Pancreas (tissue), 10 donors: ENCODE data around the gene SMARCA2. TPM values are rescaled to one million over a fixed set of nuclear protein-coding genes. Genes with fewer than 3 reads are reported as not detected.

Experiments
- ATAC-seq, 4 donors: fragments of 200-7000 bp; cut with Tn5 transposase; one replicate each; pipeline versions ENCODE4 v1.8.0 to v1.9.1; 2020; ENCODE audit warnings: mild to moderate bottlenecking in 4 of 4, moderate library complexity in 4 of 4
- DNase-seq, 6 donors: peaks; one replicate each; pipeline ENCODE4 v3.0.0-alpha.2; 2020
- FAIRE-seq: peaks from 2 replicates; lab custom pipeline; 2012; peaks lifted over from hg19 to GRCh38; lab: Jason Lieb, UNC
- H3K27ac ChIP-seq, 4 donors: fragments of 200-600 bp; sonication (generic); 1 replicate in 3 of 4; 2 replicates in 1 of 4; pipeline versions ENCODE4 v1.5.0 to v1.8.0; 2020
- H3K27me3 ChIP-seq, 4 donors: fragments of 200-600 bp; one replicate each; pipeline ENCODE4 v1.8.0; 2021
- H3K36me3 ChIP-seq, 3 donors: fragments of 200-600 bp; sonication (generic) in 1 of 3; one replicate each; pipeline versions ENCODE4 v1.5.0 to v1.8.0; 2020 to 2021
- H3K4me1 ChIP-seq, 3 donors: fragments of 200-600 bp; one replicate each; pipeline ENCODE4 v1.8.0; 2021
- H3K4me3 ChIP-seq, 4 donors: fragments of 200-600 bp; sonication (generic) in 2 of 4; one replicate each; pipeline versions ENCODE4 v1.5.0 to v1.8.0; 2020 to 2021
- H3K9me3 ChIP-seq, 4 donors: fragments of 200-600 bp; one replicate each; pipeline ENCODE4 v1.8.0; 2021
- CTCF ChIP-seq, 4 donors: fragments of 200-600 bp; sonication (generic) in 3 of 4; IDR thresholded peaks; one replicate each; pipeline versions ENCODE4 v1.5.0 to v1.8.0; 2021; ENCODE audit warnings: antibody characterized with exemption in 4 of 4
- WGBS, 2 donors: extraction: QIAGEN DNeasy Blood & Tissue Kit; methylation state at CpG; one replicate each; pipeline ENCODE4 v1.1.7; 2013; 5-methylcytosine and 5-hydroxymethylcytosine counted together
- intact Hi-C, 3 donors: fragments of 100-400 bp; cut with DNase I; formaldehyde crosslinking; loops; one replicate each; pipeline versions ENCODE4 v1.11.1 to v1.14.2; 2022
- polyA plus RNA-seq, 2 donors: library from polyadenylated mRNA; stranded (reverse); fragments of 200-250 nt; gene quantifications; one replicate each; pipeline ENCODE4 v1.2.3, GENCODE V29; 2013
- total RNA-seq, 6 donors: library from RNA; stranded (reverse); fragmentation: NEBNext Ultra II Directional in 4 of 6; extraction: Animal tissue kit (Norgen Biotek cat#: 25700) in 4 of 6; gene quantifications; one replicate each; pipeline versions ENCODE4 v1.2.1 to v1.2.4, GENCODE V29; 2021 to 2023
- donor health status: healthy with polysubstance abuse.
- donor health status: DM: no; HTN: no; CAD: no; lungs with moderate emphysema.
- donor health status: DM: no; HTN: no; CAD: no.
- donor health status: control.
- donor health status: control.
- donor health status: Bipolar disorder and iron deficiency.
- donor health status: DM: yes; HTN: yes; CAD: no.
- donor health status: DM: no; HTN: no; CAD: no.
- donor health status: DM: no; HTN: no; CAD: no.
- donor health status: DM: yes; HTN: yes; CAD: no.

The SMARCA2 gene
- total and polyA plus RNA-seq, 8 donors = 21.7 to 91.4 (median 64.6) TPM

- Histone ChIP-seq H3K27ac (no peak overlapping the region), H3K4me3 (no peak overlapping the region), H3K9me3 (no peaks in the 10 kb centered on the region), H3K27me3 (no peaks in the 10 kb centered on the region), H3K36me3 (no peaks in the 10 kb centered on the region), H3K4me1 (peaks cover 0 to 9% (median 5%) of the 10 kb centered on the region in 3 donors)
- DNase-seq (no peak), FAIRE-seq (no peak), ATAC-seq (no peak)
- intact Hi-C loops = no loop called here
- WGBS, 2 donors = 32 to 33% methylated on average over 2 of the region's 2 CpGs
- TF ChIP-seq CTCF (IDR thresholded peaks at IDR 0.05) = no peak
These were observed 138.6 kb downstream of the SMARCA2 start for GRCh38 chr9:2153630-2154217.

- intact Hi-C loops = no loop called here
- no peaks in the 10 kb centered on the region for H3K36me3 ChIP-seq
- peaks cover 0 to 17% (median 5%) of the 10 kb centered on the region in 3 donors for H3K4me1 ChIP-seq
- DNase-seq (no peak), ATAC-seq (no peak), FAIRE-seq (no peak)
- no peak overlapping the region for H3K4me3 ChIP-seq
- no peaks in the 10 kb centered on the region for H3K9me3 ChIP-seq
- no peak for TF ChIP-seq CTCF (IDR thresholded peaks at IDR 0.05)
- no peak overlapping the region for H3K27ac ChIP-seq
- WGBS, 2 donors = 90 to 92% methylated on average over 3 of the region's 3 CpGs
- no peaks in the 10 kb centered on the region for H3K27me3 ChIP-seq
These were observed 139.6 kb downstream of the SMARCA2 start for GRCh38 chr9:2154731-2155130.

GRCh38 chr9:2155966-2156365, 140.8 kb downstream of the SMARCA2 start:
- no peak for TF ChIP-seq CTCF (IDR thresholded peaks at IDR 0.05)
- Histone ChIP-seq H3K27ac (no peak overlapping the region), H3K4me3 (no peak overlapping the region), H3K36me3 (no peaks in the 10 kb centered on the region), H3K27me3 (no peaks in the 10 kb centered on the region), H3K4me1 (peaks cover 5 to 17% (median 9%) of the 10 kb centered on the region in 3 donors), H3K9me3 (no peaks in the 10 kb centered on the region)
- ATAC-seq (no peak), DNase-seq (no peak), FAIRE-seq (no peak)
- 84 to 86% methylated on average over 5 of the region's 5 CpGs for WGBS, 2 donors
- intact Hi-C loops = no loop called here

GRCh38 chr9:2157277-2158110, 142.3 kb downstream of the SMARCA2 start:
- Histone ChIP-seq H3K27ac (peak overlapping the region in 3 of 4 donors; percentile 25 to 78 (median 74)), H3K4me3 (peak overlapping the region in 3 of 4 donors; percentile 21 to 40 (median 38)), H3K27me3 (no peaks in the 10 kb centered on the region), H3K36me3 (no peaks in the 10 kb centered on the region), H3K9me3 (no peaks in the 10 kb centered on the region), H3K4me1 (peaks cover 5 to 17% (median 13%) of the 10 kb centered on the region in 3 donors)
- intact Hi-C loops = no loop called here
- ATAC-seq (peak; percentile 59 to 80 (median 77)), FAIRE-seq (no peak), DNase-seq (peak in 4 of 6 donors; percentile 16 to 59 (median 37))
- no peak for TF ChIP-seq CTCF (IDR thresholded peaks at IDR 0.05)
- WGBS, 2 donors = 19 to 22% methylated on average over 20 of the region's 20 CpGs
